Common myeloid progenitor, CD34-positive (primary cell): ENCODE results near the gene CDKN1A.

Source experiments
- CTCF ChIA-PET: fragments of 350-600 bp; sonication (Branson Sonifier 250); formaldehyde crosslinking; loops from one replicate; lab custom pipeline; 2021; ENCODE audit warnings: antibody characterized with exemption; lab: Charles Lee
- POLR2A ChIA-PET: fragments of 350-600 bp; sonication (Branson Sonifier 250); formaldehyde crosslinking; loops from one replicate; lab custom pipeline; 2021; ENCODE audit warnings: antibody characterized with exemption; lab: Charles Lee
- DNase-seq, 3 donors: peaks; one replicate each; pipeline versions ENCODE4 v3.0.0 to v3.0.0-alpha.2; 2013
- H3K27ac ChIP-seq, 2 experiments: 1 replicate in 1 of 2; 2 replicates in 1 of 2; pipeline ENCODE4 v1.7.0; 2013; ENCODE audit warnings: inconsistent platforms in 2 of 2, low read length in 2 of 2, mild to moderate bottlenecking in 2 of 2, low read depth in 1 of 2, moderate library complexity in 1 of 2; ENCODE audit not compliant: severe bottlenecking in 2 of 2, insufficient read depth in 1 of 2, poor library complexity in 1 of 2
- H3K27me3 ChIP-seq, 5 experiments: replicated peaks in 2 of 5; 1 replicate in 3 of 5; 2 replicates in 2 of 5; pipeline versions ENCODE4 v1.6.1 to v1.7.0; 2013; ENCODE audit warnings: low read length in 4 of 5, mild to moderate bottlenecking in 2 of 5, moderate library complexity in 2 of 5, inconsistent platforms in 1 of 5; ENCODE audit not compliant: insufficient read depth in 5 of 5, control insufficient read depth in 4 of 5
- H3K36me3 ChIP-seq, 4 experiments: 1 replicate in 2 of 4; 2 replicates in 2 of 4; pipeline versions ENCODE4 v1.6.1 to v1.7.0; 2013; ENCODE audit warnings: low read length in 3 of 4, control low read depth in 1 of 4, mild to moderate bottlenecking in 1 of 4; ENCODE audit not compliant: control insufficient read depth in 4 of 4, insufficient read depth in 4 of 4
- H3K4me1 ChIP-seq, 4 experiments: 1 replicate in 3 of 4; 2 replicates in 1 of 4; pipeline versions ENCODE4 v1.6.1 to v1.7.1; 2013; ENCODE audit warnings: low read length in 3 of 4, mild to moderate bottlenecking in 3 of 4, control low read depth in 1 of 4, inconsistent platforms in 1 of 4, moderate library complexity in 1 of 4; ENCODE audit not compliant: control insufficient read depth in 4 of 4, insufficient read depth in 4 of 4; ENCODE audit errors: control extremely low read depth in 1 of 4
- H3K4me3 ChIP-seq, 7 experiments: 1 replicate in 4 of 7; 2 replicates in 3 of 7; pipeline versions ENCODE4 v1.5.1 to v1.7.0; 2013; ENCODE audit warnings: mild to moderate bottlenecking in 7 of 7, low read length in 6 of 7, moderate library complexity in 6 of 7, inconsistent platforms in 2 of 7, low read depth in 2 of 7, control low read depth in 1 of 7; ENCODE audit not compliant: insufficient read depth in 4 of 7, control insufficient read depth in 1 of 7; ENCODE audit errors: extremely low read depth in 1 of 7
- H3K9me3 ChIP-seq, 5 experiments: 1 replicate in 4 of 5; 2 replicates in 1 of 5; pipeline versions ENCODE4 v1.6.1 to v1.7.1; 2013; ENCODE audit warnings: low read length in 4 of 5, mild to moderate bottlenecking in 2 of 5, inconsistent platforms in 1 of 5, low read depth in 1 of 5, moderate library complexity in 1 of 5; ENCODE audit not compliant: control insufficient read depth in 4 of 5, insufficient read depth in 2 of 5; ENCODE audit errors: control extremely low read depth in 1 of 5
- WGBS: methylation state at CpG from one replicate; pipeline ENCODE4 v1.1.5; 2013; ENCODE audit not compliant: insufficient coverage; 5-methylcytosine and 5-hydroxymethylcytosine counted together

CDKN1A gene

DNA sequence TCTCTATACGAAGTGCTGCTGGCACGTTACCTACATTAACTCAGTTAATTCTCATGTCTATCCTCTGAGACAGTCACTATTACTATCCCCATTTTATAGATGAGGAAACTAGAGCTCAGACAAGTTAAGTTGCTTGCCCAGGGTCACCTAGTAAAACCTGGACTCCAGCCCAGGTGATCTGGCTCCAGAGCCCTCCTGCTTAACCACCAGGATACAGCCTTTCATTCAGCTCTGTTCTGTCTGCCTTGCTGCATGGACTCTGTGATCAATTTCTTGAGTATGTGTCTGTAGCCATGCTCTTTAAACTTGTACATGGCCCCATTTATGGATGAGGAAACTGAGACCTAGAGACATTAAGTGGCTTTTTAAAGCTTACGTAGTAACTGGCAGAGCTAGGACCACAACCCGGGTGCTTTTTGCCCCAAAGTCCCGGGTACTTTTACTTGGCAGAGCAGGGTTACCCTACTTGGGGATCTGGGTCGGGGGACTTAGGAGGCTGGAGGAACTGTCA, 4.7 kb downstream of the CDKN1A start:
- H3K27me3 ChIP-seq = peaks cover 0 to 16% (median 0%) of the 10 kb centered on the region in 5 experiments
- 76% methylated on average over 6 of the region's 6 CpGs for WGBS
- DNase-seq = no peak
- H3K9me3 ChIP-seq = no peaks in the 10 kb centered on the region
- peaks cover 0 to 10% (median 0%) of the 10 kb centered on the region in 4 experiments for H3K36me3 ChIP-seq
- ChIA-PET CTCF (interaction anchor here (0.6 to 6.4 kb wide), 6 partner anchors 9 to 77 kb away, joined by 3 to 29 read pairs (median 4); no protein-coding TSS in a partner anchor), POLR2A (interaction anchor here (0.5 kb wide), 1 partner anchor 54 kb away, joined by 3 read pairs; no protein-coding TSS in a partner anchor)
- H3K4me3 ChIP-seq = no peak overlapping the region
- peaks cover 11 to 62% (median 52%) of the 10 kb centered on the region in 4 experiments for H3K4me1 ChIP-seq
- H3K27ac ChIP-seq = peak overlapping the region in 1 of 2 experiments; percentile 23

GRCh38 chr6:36683656-36684446, 5.3 kb downstream of the CDKN1A start:
- POLR2A ChIA-PET = interaction anchor here (0.5 kb wide), 1 partner anchor 55 kb away, joined by 3 read pairs; no protein-coding TSS in a partner anchor
- H3K27ac ChIP-seq = no peak overlapping the region
- peaks cover 11 to 55% (median 46%) of the 10 kb centered on the region in 4 experiments for H3K4me1 ChIP-seq

GRCh38 chr6:36684447-36684812, 5.9 kb downstream of the CDKN1A start:
- Histone ChIP-seq H3K9me3 (no peaks in the 10 kb centered on the region), H3K36me3 (peaks cover 0 to 10% (median 0%) of the 10 kb centered on the region in 4 experiments), H3K4me3 (no peak overlapping the region), H3K4me1 (peaks cover 11 to 49% (median 40%) of the 10 kb centered on the region in 4 experiments), H3K27ac (no peak overlapping the region), H3K27me3 (peaks cover 0 to 7% (median 0%) of the 10 kb centered on the region in 5 experiments)
- CTCF ChIA-PET = interaction anchor here (1.0 to 6.4 kb wide), 3 partner anchors 69 to 75 kb away, joined by 3 to 29 read pairs (median 5); no protein-coding TSS in a partner anchor
- WGBS = 86% methylated on average over 5 of the region's 6 CpGs
- POLR2A ChIA-PET = interaction anchor here (1.5 kb wide), 1 partner anchor 11 kb away, joined by 3 read pairs; no protein-coding TSS in a partner anchor
- DNase-seq = no peak

More at GRCh38 chr6:36683656-36684446, 5.3 kb downstream of the CDKN1A start:
- peaks cover 0 to 10% (median 0%) of the 10 kb centered on the region in 4 experiments for H3K36me3 ChIP-seq
- no peak overlapping the region for H3K4me3 ChIP-seq
- no peaks in the 10 kb centered on the region for H3K9me3 ChIP-seq
- H3K27me3 ChIP-seq = peaks cover 0 to 13% (median 0%) of the 10 kb centered on the region in 5 experiments
- no peak for DNase-seq
- WGBS = over 99% methylated on average over 25 of the region's 29 CpGs
- CTCF ChIA-PET = interaction anchor here (0.6 to 6.4 kb wide), 6 partner anchors 9 to 76 kb away, joined by 3 to 29 read pairs (median 4); no protein-coding TSS in a partner anchor

DNA sequence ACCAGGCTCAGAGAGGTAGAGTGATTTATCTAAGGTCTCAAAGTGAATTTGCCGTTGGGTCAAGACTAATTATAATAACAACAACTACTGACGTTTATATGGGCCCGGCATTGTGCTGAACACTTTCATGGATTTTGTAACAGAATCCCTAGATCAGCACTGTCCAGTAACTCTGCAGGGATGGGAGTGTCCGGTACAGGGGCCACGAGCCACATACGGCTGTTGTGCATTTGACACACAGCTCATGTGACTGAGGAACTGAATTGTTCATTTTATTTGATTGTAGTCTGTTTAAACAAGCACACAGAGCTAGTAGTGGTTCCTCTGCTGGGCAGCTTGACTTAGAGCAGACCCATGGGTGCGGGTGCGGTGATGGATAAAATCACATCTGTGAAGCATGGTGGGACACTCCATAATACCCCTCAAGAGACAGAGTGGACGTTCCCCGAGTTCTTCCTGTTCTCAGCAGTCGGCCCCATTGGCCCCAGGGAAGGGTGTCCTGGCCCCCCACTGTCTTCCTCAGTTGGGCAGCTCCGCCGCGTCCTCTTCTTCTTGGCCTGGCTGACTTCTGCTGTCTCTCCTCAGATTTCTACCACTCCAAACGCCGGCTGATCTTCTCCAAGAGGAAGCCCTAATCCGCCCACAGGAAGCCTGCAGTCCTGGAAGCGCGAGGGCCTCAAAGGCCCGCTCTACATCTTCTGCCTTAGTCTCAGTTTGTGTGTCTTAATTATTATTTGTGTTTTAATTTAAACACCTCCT, 6.8 kb downstream of the CDKN1A start:
- CTCF ChIA-PET = interaction anchor here (0.8 to 6.4 kb wide), 4 partner anchors 38 to 74 kb away, joined by 3 to 29 read pairs (median 5); no protein-coding TSS in a partner anchor
- H3K27ac ChIP-seq = no peak overlapping the region
- 75% methylated on average over 11 of the region's 20 CpGs for WGBS

GRCh38 chr6:36685926-36686667, 7.6 kb downstream of the CDKN1A start:
- H3K27me3 ChIP-seq = no peaks in the 10 kb centered on the region
- 19% methylated on average over 6 of the region's 11 CpGs for WGBS
- peaks cover 0 to 10% (median 0%) of the 10 kb centered on the region in 4 experiments for H3K36me3 ChIP-seq
- H3K4me1 ChIP-seq = peaks cover 7 to 36% (median 26%) of the 10 kb centered on the region in 4 experiments
- CTCF ChIA-PET = interaction anchor here (0.8 to 6.4 kb wide), 7 partner anchors 20 to 80 kb away, joined by 3 to 29 read pairs (median 5); no protein-coding TSS in a partner anchor
- peak overlapping the region in 2 of 7 experiments; percentile 0 to 29 for H3K4me3 ChIP-seq
- POLR2A ChIA-PET = interaction anchor here (0.5 to 1.5 kb wide), 2 partner anchors 9 to 358 kb away, joined by 3 to 5 read pairs; no protein-coding TSS in a partner anchor
- H3K9me3 ChIP-seq = peaks cover 0 to 2% (median 0%) of the 10 kb centered on the region in 5 experiments
- H3K27ac ChIP-seq = no peak overlapping the region
- DNase-seq = peak in 2 of 3 donors; percentile 38 to 43

More for the DNA sequence above, 6.8 kb downstream of the CDKN1A start:
- peaks cover 0 to 10% (median 0%) of the 10 kb centered on the region in 4 experiments for H3K36me3 ChIP-seq
- peak overlapping the region in 1 of 7 experiments; percentile 0 for H3K4me3 ChIP-seq
- peak in 1 of 3 donors; percentile 19 for DNase-seq
- POLR2A ChIA-PET = interaction anchor here (1.5 kb wide), 1 partner anchor 10 kb away, joined by 3 read pairs; no protein-coding TSS in a partner anchor
- H3K9me3 ChIP-seq = no peaks in the 10 kb centered on the region
- peaks cover 11 to 42% (median 32%) of the 10 kb centered on the region in 4 experiments for H3K4me1 ChIP-seq
- no peaks in the 10 kb centered on the region for H3K27me3 ChIP-seq
